Spinal cord (tissue), 10 donors: Measurements from ENCODE around the gene SPEM3. TPM values are rescaled to one million over a fixed set of nuclear protein-coding genes. Genes with fewer than 3 reads are reported as not detected.

Source experiments
- DNase-seq, 6 donors: peaks; one replicate each; pipeline versions ENCODE4 v3.0.0 to v3.0.0-alpha.2; 2013 to 2015; ENCODE audit warnings: low spot score in 6 of 6, low read depth in 4 of 6
- H3K27ac ChIP-seq: one replicate; pipeline ENCODE4 v1.5.1; 2013; ENCODE audit warnings: low read depth, low read length, control low read depth
- H3K27me3 ChIP-seq: one replicate; pipeline ENCODE4 v1.6.1; 2013; ENCODE audit warnings: low read length; ENCODE audit not compliant: control insufficient read depth, insufficient read depth
- H3K36me3 ChIP-seq: one replicate; pipeline ENCODE4 v1.6.1; 2013; ENCODE audit warnings: low read length; ENCODE audit not compliant: control insufficient read depth, insufficient read depth
- H3K4me1 ChIP-seq: one replicate; pipeline ENCODE4 v1.6.1; 2013; ENCODE audit warnings: low read length; ENCODE audit not compliant: control insufficient read depth, insufficient read depth
- H3K4me3 ChIP-seq: one replicate; pipeline ENCODE4 v1.5.1; 2013; ENCODE audit warnings: low read depth, low read length, control low read depth
- H3K9me3 ChIP-seq: one replicate; pipeline ENCODE4 v1.6.1; 2013; ENCODE audit warnings: low read length; ENCODE audit not compliant: control insufficient read depth, insufficient read depth
- WGBS: methylation state at CpG from one replicate; pipeline ENCODE4 v1.1.5; 2013; ENCODE audit warnings: missing lambda C conversion rate; ENCODE audit not compliant: insufficient coverage; 5-methylcytosine and 5-hydroxymethylcytosine counted together
- polyA plus RNA-seq, 2 donors: library from polyadenylated mRNA; unstranded; fragments of 120-200 nt; gene quantifications; one replicate each; pipeline ENCODE4 v1.2.1, GENCODE V29; 2013; ENCODE audit not compliant: insufficient read length in 2 of 2
- total RNA-seq, 2 donors: library from RNA; depleted of rRNA in 1 of 2; stranded (reverse); fragments of 120-200 nt in 1 of 2; fragments of >200 nt in 1 of 2; gene quantifications; one replicate each; pipeline versions ENCODE4 v1.2.3 to v1.2.4, GENCODE V29; 2013 to 2014
- donor health status: healthy.

The SPEM3 gene
- total and polyA plus RNA-seq, 4 donors: 0.05 TPM; not detected in 3

DNA sequence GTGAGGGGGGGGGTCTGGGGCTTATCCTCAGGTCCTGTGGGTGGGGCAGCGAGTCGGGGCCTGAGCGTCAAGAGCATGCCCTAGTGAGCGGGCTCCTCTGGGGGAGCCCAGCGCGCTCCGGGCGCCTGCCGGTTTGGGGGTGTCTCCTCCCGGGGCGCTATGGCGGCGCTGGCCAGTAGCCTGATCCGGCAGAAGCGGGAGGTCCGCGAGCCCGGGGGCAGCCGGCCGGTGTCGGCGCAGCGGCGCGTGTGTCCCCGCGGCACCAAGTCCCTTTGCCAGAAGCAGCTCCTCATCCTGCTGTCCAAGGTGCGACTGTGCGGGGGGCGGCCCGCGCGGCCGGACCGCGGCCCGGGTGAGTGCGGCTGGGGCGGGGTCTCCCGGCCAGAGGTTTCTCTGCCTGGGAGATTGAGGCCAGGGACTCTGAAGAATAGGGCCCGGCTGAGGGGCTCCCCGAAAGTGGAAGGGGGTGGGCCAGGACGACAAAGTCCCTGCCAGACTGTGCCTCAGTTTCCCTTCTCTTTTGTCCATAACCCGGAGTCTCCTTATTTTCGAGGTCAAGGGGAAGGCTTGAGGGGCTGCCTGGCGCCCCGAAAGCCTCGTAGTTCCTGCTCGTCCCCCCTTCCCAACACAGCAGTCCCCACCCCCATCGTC, 10.9 kb downstream of the SPEM3 start, which contains the start of gene FGF11:
FGF11 (plus strand) TSS at position 51 of the 651 bp plus-strand sequence; CDS start at position 160, 109 bp downstream.
- no peak for DNase-seq
- Histone ChIP-seq H3K4me3 (peak within 1 kb of the TSS; percentile 77), H3K4me1 (peaks cover 65% of the 10 kb centered on the region), H3K27me3 (peaks cover 34% of the 10 kb centered on the region), H3K27ac (peak within 1 kb of the TSS; percentile 86), H3K9me3 (no peaks in the 10 kb centered on the region), H3K36me3 (peaks cover 9% of the 10 kb centered on the region)
- under 1% methylated on average over 47 of the region's 50 CpGs for WGBS

- H3K27me3 ChIP-seq: peaks cover 34% of the 10 kb centered on the region
- H3K36me3 ChIP-seq: peaks cover 9% of the 10 kb centered on the region
- peak in 4 of 6 donors; percentile 78 to 95 (median 89) for DNase-seq
- H3K27ac ChIP-seq: peak overlapping the region; percentile 86
- under 1% methylated on average over 45 of the region's 46 CpGs for WGBS
- H3K9me3 ChIP-seq: no peaks in the 10 kb centered on the region
- peaks cover 67% of the 10 kb centered on the region for H3K4me1 ChIP-seq
- peak overlapping the region; percentile 77 for H3K4me3 ChIP-seq
Observed at GRCh38 chr17:7440113-7440833, 11.6 kb downstream of the SPEM3 start.

DNA sequence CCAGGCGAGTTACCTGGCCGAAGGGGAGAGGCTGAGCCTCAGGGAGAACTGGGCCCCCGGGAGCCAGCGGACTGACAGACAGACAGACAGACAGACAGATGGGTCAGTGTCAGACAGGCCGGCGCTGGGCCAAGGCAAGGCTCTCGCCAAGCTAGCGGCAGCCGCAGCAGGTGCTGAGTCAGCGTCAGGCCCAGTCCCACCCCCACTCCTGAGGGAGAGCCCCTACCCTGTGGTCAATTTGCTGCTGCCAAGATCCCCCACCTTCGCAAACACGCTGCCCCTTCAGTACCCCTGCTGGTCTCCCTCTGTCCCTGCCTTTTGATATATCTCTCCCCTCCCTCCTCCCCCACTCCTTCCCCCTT, 12.2 kb downstream of the SPEM3 start:
- DNase-seq: peak in 1 of 6 donors; percentile 82
- Histone ChIP-seq H3K4me3 (peak overlapping the region; percentile 77), H3K27me3 (peaks cover 34% of the 10 kb centered on the region), H3K9me3 (no peaks in the 10 kb centered on the region), H3K4me1 (peaks cover 67% of the 10 kb centered on the region), H3K36me3 (peaks cover 9% of the 10 kb centered on the region), H3K27ac (peak overlapping the region; percentile 86)
- WGBS: 0% methylated on average over 10 of the region's 12 CpGs

GRCh38 chr17:7441266-7441665, 12.6 kb downstream of the SPEM3 start:
- Histone ChIP-seq H3K27me3 (peaks cover 34% of the 10 kb centered on the region), H3K9me3 (no peaks in the 10 kb centered on the region), H3K36me3 (peaks cover 9% of the 10 kb centered on the region), H3K27ac (peak overlapping the region; percentile 86), H3K4me3 (peak overlapping the region; percentile 77), H3K4me1 (peaks cover 63% of the 10 kb centered on the region)
- peak in 1 of 6 donors; percentile 71 for DNase-seq
- no CpG with 5 or more reads among the region's 7 CpGs for WGBS

DNA sequence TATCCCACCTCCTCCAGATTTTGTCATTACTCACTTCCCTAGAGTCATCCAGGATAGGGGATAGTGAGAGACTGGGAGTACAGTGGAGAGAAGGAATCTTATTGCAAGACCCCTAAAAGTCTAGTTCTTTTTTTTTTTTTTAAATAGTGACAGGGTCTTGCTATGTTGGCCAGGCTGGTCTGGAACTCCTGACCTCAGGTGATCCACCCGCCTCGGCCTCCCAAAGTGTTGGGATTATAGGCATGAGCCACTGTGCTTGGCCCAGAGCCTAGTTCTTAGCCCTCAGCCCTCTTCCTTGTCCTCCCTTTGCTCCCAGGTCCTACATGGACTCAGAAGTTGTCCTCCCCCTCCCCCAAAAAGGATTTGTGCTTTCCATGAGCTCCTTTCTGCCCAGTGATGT, 13.5 kb downstream of the SPEM3 start:
- peaks cover 9% of the 10 kb centered on the region for H3K36me3 ChIP-seq
- no peak overlapping the region for H3K27ac ChIP-seq

GRCh38 chr17:7443499-7444485, 15.1 kb downstream of the SPEM3 start:
- Histone ChIP-seq H3K9me3 (no peaks in the 10 kb centered on the region), H3K27me3 (peaks cover 39% of the 10 kb centered on the region), H3K36me3 (peaks cover 9% of the 10 kb centered on the region), H3K27ac (no peak overlapping the region), H3K4me3 (no peak overlapping the region), H3K4me1 (peaks cover 46% of the 10 kb centered on the region)
- 100% methylated on average over 2 of the region's 7 CpGs for WGBS
- no peak for DNase-seq

More for the DNA sequence above, 13.5 kb downstream of the SPEM3 start:
- H3K4me3 ChIP-seq: no peak overlapping the region
- H3K27me3 ChIP-seq: peaks cover 40% of the 10 kb centered on the region
- WGBS: 85% methylated on average over 2 of the region's 2 CpGs
- peaks cover 62% of the 10 kb centered on the region for H3K4me1 ChIP-seq
- DNase-seq: no peak
- H3K9me3 ChIP-seq: no peaks in the 10 kb centered on the region

GRCh38 chr17:7444682-7445618, 16.3 kb downstream of the SPEM3 start, which contains the start of gene CHRNB1:
Gene CHRNB1 (plus strand): TSS chr17:7445061. CDS start chr17:7445128, 67 bp downstream.
- peaks cover 33% of the 10 kb centered on the region for H3K27me3 ChIP-seq
- peaks cover 40% of the 10 kb centered on the region for H3K4me1 ChIP-seq
- peaks cover 9% of the 10 kb centered on the region for H3K36me3 ChIP-seq
- H3K4me3 ChIP-seq: peak within 1 kb of the TSS; percentile 32
- H3K9me3 ChIP-seq: no peaks in the 10 kb centered on the region
- peak in 1 of 6 donors; percentile 56 for DNase-seq
- WGBS: 4% methylated on average over 51 of the region's 51 CpGs
- H3K27ac ChIP-seq: no peak within 1 kb of the TSS

DNA sequence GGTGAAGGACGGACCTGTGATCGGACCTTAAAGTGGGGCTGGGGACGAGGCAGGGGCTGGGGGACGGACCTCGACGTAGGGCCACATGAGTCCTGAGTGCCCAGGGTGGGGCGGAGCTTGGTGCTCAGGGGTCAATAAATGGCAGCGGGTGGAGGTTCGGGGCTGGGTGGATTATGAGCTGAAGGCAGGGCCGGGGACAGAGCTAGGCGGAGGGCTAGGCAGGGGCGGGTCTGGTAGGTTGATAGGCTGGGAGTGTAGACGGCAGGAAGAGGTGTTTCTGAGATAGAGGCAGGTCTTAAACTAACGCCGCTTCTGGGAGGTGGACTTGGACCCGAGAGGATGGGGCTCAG, 16.9 kb downstream of the SPEM3 start:
- Histone ChIP-seq H3K4me3 (no peak overlapping the region), H3K27ac (no peak overlapping the region), H3K9me3 (no peaks in the 10 kb centered on the region), H3K36me3 (peaks cover 9% of the 10 kb centered on the region), H3K27me3 (peaks cover 33% of the 10 kb centered on the region), H3K4me1 (peaks cover 33% of the 10 kb centered on the region)
- DNase-seq: no peak
- WGBS: 5% methylated on average over 12 of the region's 16 CpGs
